GM18508 (cell line): Measurements from ENCODE around the gene SLK.

Source experiments
- ATAC-seq: cut with Tn5 transposase; IDR thresholded peaks from one replicate; pipeline ENCODE4 v1.9.1; 2021; ENCODE audit warnings: moderate number of reproducible peaks; ENCODE audit not compliant: insufficient read depth, unreplicated experiment

SLK gene

DNA sequence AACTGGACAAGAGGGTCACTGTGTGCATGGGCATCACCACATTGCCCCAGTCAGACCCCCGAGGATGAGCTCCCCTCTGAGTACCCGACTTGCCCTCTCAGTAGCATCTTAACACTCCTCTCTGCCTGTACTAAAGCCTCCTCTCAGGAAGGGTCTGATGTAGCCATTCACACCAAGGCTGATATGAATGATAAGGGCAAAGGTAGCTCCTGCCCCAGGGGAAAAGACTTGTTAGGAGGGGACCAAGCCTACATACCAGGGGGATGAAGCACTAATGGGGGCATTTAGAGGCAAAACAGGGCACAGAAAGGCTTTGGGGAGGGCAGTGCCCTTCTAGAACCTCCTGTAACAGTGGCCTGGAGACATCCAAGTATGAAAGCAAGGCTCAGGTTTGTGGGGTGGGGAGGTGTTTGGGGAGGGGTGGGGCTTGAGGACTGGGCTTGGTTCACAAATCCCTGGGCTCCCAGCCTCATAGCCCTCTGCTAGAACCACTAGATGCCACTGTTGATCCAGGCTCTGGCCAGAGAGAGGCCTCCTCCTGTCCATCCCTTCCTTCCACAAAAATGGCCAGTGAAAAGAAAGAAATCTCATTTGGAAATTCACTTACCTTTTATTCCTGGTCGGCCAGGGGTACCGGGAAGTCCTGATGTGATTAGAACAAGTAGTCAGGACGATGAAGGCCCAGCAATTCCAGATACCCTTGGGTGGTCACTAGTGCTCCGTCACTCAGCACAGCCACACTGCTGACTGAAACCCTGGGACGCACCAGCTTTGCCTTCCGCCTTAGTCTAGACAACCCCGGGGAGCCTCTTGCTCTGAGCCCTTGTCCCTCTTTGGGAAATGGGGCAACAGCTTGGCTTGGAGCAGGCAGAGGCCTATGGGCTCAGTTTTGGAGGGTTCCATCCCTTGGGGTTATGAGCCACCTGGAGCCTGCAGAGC lies 78.5 kb downstream of the SLK start:
- ATAC-seq: no peak

DNA sequence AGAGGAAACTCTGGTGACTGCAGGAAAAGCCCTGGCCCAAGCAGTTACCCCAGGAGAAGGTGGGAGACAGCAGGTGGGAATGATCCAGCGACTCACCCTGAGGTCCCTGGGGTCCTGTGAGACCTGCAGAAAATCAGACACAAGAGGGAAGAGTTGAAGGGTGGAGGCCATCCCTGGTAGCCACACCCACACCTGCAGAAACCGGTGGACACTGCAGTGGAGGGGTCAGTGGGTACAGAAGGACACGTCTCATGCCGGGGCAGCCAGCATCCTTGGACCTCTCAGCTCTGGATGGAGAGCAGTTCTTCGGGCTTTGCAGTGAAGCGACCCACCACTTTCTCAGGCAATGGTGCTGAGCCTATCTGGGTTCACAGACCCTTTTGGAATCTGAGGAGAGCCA lies 79.7 kb downstream of the SLK start:
- ATAC-seq: no peak

DNA sequence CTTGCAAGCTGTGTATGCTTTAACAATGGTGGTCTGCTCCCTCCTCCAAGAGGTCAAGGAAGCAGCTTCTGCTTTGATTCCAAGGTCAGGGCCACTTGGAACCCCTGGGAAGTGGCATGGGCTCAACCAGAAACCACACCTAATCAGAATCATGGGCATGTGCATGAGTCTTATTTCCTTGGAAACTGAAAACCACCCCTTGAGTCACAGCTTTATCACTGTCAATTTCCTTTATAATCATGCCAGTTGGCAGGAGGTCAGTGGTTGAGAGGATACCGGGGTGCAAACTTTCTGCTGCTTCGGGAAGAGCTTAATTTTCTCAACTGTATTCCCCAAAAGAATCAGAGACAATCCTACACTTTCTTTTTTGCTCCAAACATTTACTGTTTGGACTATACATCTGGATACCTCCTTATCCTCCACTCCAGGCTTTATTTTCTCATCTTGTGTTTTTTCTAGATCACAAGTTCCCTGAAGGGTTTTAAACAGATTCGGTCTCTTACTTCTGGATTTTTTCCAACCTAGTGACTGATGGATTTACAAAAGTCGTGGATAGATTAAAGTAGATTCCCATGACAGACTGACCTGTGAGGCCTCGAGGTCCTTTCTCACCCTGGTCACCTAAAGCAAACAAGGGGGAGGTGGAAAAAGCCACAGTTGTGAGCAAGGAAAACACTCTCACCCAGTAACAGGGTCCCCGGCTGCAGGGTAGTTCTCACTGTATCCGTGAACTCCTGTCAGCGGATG lies 82.7 kb downstream of the SLK start:
- ATAC-seq: no peak

- ATAC-seq: no peak
Measured at GRCh38 chr10:104052431-104052830, 85.5 kb downstream of the SLK start.

DNA sequence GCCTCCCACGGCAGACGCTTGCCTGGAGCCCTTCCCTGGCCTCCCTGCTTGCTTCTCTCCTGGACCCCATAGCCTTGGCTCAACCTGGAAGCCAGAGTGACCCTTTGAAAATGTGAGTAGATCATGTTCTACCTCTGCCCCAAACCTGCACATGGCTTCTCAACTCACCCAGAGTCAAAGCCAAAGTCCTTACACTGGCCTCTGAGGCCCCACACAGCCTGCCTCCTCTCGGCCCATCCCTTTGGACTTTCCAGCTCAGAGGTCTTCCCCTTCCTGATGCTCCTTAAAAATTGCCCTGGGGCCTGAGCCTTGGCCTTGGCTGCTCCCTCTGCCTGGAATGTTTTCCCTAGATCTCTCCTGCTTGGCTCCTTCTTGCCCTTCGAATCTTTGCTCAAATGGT lies 86.3 kb downstream of the SLK start:
- no peak for ATAC-seq

- no peak for ATAC-seq
Measured at GRCh38 chr10:104054430-104054829, 87.5 kb downstream of the SLK start.

DNA sequence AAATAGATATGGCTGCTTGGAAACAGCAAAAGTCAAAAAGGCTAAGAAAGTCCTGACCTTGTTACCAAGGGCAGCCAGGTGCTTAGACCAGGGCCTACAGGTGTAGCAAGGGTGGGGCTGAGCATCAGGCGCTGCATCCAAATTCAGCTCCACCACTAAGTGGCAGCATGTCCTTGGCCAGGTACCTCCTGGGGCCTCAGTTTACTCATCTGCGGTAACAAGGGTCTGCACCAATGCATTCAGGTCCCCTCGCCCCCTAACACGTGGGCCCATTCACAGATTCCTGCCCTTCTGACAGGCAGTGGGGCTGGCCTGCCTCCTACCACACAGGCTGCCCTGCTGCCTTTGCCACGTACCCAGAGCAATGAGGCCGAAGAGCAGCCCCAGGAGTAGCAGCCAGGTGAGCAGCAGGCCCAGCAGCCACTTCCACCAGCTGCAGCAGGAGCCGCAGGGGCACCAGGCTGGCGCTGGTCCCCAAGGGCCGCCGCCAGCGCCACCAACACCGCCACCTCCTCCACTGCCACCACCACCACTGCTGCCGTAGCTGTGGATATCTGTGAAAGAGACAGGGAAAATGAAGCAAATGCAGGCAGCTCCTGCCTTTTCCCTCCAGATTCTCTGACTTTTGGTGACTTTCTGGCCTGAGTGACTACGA lies 89.8 kb downstream of the SLK start:
- ATAC-seq: no peak

- no peak for ATAC-seq
Measured at GRCh38 chr10:104057717-104058116, 90.8 kb downstream of the SLK start.

- ATAC-seq: no peak
Measured at GRCh38 chr10:104059364-104059763, 92.4 kb downstream of the SLK start.

GRCh38 chr10:104061196-104061595 lies 94.3 kb downstream of the SLK start:
- ATAC-seq: no peak

- ATAC-seq: no peak
Measured at GRCh38 chr10:104065748-104066147, 98.8 kb downstream of the SLK start.

DNA sequence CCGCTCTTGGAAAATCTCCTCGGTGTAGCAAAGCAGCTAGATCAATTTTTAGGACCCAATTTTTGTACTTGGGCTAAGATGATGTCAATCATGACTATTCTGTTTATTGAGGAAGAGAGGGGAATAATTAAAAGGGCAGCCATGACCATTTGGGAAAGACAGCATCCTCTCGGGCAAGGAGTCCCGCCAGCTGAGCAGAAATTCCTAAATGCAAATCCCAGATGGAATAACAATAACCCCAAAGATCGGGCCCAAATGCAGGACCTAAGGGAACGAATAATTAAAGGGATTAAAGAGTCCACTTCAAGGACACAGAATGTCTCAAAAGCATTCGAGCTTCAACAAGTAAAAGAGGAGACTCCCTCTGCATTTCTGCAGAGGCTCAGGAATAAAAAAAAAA lies 100.0 kb downstream of the SLK start:
- no peak for ATAC-seq

- ATAC-seq: no peak
Measured at GRCh38 chr10:104067525-104067924, 100.6 kb downstream of the SLK start.

DNA sequence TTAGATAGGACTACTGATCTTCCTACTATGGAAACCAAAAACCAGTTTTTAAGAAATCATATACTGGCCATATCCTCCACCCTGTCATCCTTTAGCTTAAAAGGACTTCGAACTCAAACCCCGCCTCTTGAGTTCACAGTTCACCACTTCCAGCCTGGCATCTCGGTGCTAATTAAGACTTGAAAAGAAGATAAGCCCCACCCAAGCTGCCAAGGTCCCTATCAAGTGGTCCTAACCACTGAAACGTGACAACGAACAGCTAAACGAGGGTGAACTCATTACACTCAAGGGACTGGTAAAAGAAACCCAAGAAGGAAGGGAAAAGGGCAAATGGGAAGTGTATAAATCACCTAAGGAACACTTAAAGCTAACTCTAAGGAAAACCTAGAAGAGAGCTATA lies 102.7 kb downstream of the SLK start:
- ATAC-seq: no peak

- ATAC-seq: no peak
Measured at GRCh38 chr10:104072786-104073185, 105.8 kb downstream of the SLK start.

DNA sequence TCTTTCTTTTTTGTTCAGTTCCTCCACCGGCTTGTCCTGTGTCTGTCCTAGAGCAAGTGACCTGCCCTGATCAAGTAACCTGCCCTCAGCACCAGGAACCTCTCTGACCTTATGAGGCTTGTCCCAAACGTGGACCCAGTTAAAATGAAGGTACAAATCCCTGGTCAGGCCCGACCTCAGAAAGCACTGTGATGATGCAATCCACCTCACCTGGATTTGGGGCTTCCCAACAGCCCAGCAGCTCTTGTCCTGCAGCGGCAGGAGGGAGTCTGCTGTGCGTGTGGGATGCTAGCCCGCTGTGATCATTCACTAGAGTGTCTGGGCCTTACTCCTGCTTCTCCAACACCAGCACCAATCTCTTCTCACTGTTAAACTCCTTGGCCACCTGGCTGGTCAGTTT lies 107.6 kb downstream of the SLK start:
- ATAC-seq: no peak

GRCh38 chr10:104076743-104077160 lies 109.8 kb downstream of the SLK start:
- ATAC-seq: no peak

DNA sequence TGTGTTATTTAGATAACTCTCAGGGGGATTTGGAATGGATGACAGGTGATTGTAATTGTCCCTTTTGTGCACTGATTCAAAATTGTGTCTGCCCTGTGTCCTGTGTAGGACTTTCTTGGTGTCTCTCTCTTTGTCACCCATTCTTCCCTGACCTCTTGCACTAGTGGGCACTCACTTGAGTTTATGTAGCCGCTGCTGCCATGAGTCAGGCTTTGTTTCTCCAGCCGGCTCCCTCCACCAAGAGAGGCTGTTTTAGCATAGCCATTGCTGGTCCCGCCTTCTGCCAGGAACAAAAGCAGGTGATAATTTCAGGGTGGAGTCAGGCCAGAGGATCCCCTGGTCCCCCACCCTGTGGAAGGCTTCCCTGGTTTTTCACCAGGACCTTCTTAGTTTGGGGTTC lies 110.3 kb downstream of the SLK start:
- ATAC-seq: no peak

GRCh38 chr10:104077663-104078151 lies 110.8 kb downstream of the SLK start:
- no peak for ATAC-seq
